ENCODE measurements around the gene PRKCZ.
"Not testable (repeated sequence)": the region's sequence is repeated elsewhere in the genome, so short reads cannot be mapped to it uniquely, and the experiment has no call there.

PRKCZ gene

GRCh38 chr1:2143814-2144500 is 93.7 kb downstream of the PRKCZ start:
- TF ChIP-seq TAF1 (IDR thresholded peaks at IDR 0.05; ENCODE audit: low read depth, low read length), result no peak
- no peak for TF ChIP-seq POLR2AphosphoS5 (IDR thresholded peaks at IDR 0.05; ENCODE audit: low read depth, low read length)
- no peak for TF ChIP-seq SPI1 (IDR thresholded peaks at IDR 0.05; ENCODE audit: low read depth, low read length)
- no peak for TF ChIP-seq POU2F2 (IDR thresholded peaks at IDR 0.05; ENCODE audit: low read depth, low read length)
- no peak for TF ChIP-seq PAX5 (IDR thresholded peaks at IDR 0.05; ENCODE audit: insufficient read depth, low read length, severe bottlenecking)
- FAIRE-seq (no peak), DNase-seq (ENCODE audit: insufficient read length, low spot score) (no peak)

GRCh38 chr1:2144501-2145090 is 94.4 kb downstream of the PRKCZ start:
- TF ChIP-seq TAF1 (IDR thresholded peaks at IDR 0.05; ENCODE audit: low read depth, low read length), result no peak
- TF ChIP-seq SPI1 (IDR thresholded peaks at IDR 0.05; ENCODE audit: low read depth, low read length), result no peak
- no peak for TF ChIP-seq POU2F2 (IDR thresholded peaks at IDR 0.05; ENCODE audit: low read depth, low read length)
- TF ChIP-seq POLR2AphosphoS5 (IDR thresholded peaks at IDR 0.05; ENCODE audit: low read depth, low read length), result no peak
- DNase-seq (ENCODE audit: insufficient read length, low spot score) (no peak), FAIRE-seq (no peak)

- DNase-seq (ENCODE audit: insufficient read length, low spot score) (no peak), FAIRE-seq (no peak)
- TF ChIP-seq POLR2A (IDR thresholded peaks at IDR 0.05; ENCODE audit: low read depth, low read length) (no peak), TAF1 (IDR thresholded peaks at IDR 0.05; ENCODE audit: low read depth, low read length) (no peak), SPI1 (IDR thresholded peaks at IDR 0.05; ENCODE audit: low read depth, low read length) (no peak), POU2F2 (IDR thresholded peaks at IDR 0.05; ENCODE audit: low read depth, low read length) (no peak), POLR2AphosphoS5 (IDR thresholded peaks at IDR 0.05; ENCODE audit: low read depth, low read length) (no peak), PAX5 (IDR thresholded peaks at IDR 0.05; ENCODE audit: insufficient read depth, low read length, severe bottlenecking) (no peak)
Measured at GRCh38 chr1:2145946-2146835, 96.0 kb downstream of the PRKCZ start.

GRCh38 chr1:2146836-2147517 is 96.8 kb downstream of the PRKCZ start:
- no peak for FAIRE-seq

GRCh38 chr1:2147869-2148268 is 97.7 kb downstream of the PRKCZ start:
- DNase-seq (ENCODE audit: insufficient read length, low spot score), result not testable (repeated sequence)
- FAIRE-seq, result peak; percentile 20

More at GRCh38 chr1:2146836-2147517, 96.8 kb downstream of the PRKCZ start:
- DNase-seq (ENCODE audit: insufficient read length, low spot score), result no peak
- TF ChIP-seq POLR2A (IDR thresholded peaks at IDR 0.05; ENCODE audit: low read depth, low read length), result no peak
- no peak for TF ChIP-seq TAF1 (IDR thresholded peaks at IDR 0.05; ENCODE audit: low read depth, low read length)
- no peak for TF ChIP-seq SPI1 (IDR thresholded peaks at IDR 0.05; ENCODE audit: low read depth, low read length)
- TF ChIP-seq PAX5 (IDR thresholded peaks at IDR 0.05; ENCODE audit: insufficient read depth, low read length, severe bottlenecking), result no peak
- TF ChIP-seq POU2F2 (IDR thresholded peaks at IDR 0.05; ENCODE audit: low read depth, low read length), result no peak
- TF ChIP-seq POLR2AphosphoS5 (IDR thresholded peaks at IDR 0.05; ENCODE audit: low read depth, low read length), result no peak

- FAIRE-seq, result no peak
- TF ChIP-seq SPI1 (IDR thresholded peaks at IDR 0.05; ENCODE audit: low read depth, low read length) (no peak), TAF1 (IDR thresholded peaks at IDR 0.05; ENCODE audit: low read depth, low read length) (no peak), POLR2AphosphoS5 (IDR thresholded peaks at IDR 0.05; ENCODE audit: low read depth, low read length) (no peak), POLR2A (IDR thresholded peaks at IDR 0.05; ENCODE audit: low read depth, low read length) (no peak), PAX5 (IDR thresholded peaks at IDR 0.05; ENCODE audit: insufficient read depth, low read length, severe bottlenecking) (no peak), POU2F2 (IDR thresholded peaks at IDR 0.05; ENCODE audit: low read depth, low read length) (no peak)
- DNase-seq (ENCODE audit: insufficient read length, low spot score), result no peak
Measured at GRCh38 chr1:2148691-2149090, 98.5 kb downstream of the PRKCZ start.

GRCh38 chr1:2150801-2151200 is 100.6 kb downstream of the PRKCZ start:
- FAIRE-seq (no peak), DNase-seq (ENCODE audit: insufficient read length, low spot score) (no peak)
- TF ChIP-seq SPI1 (IDR thresholded peaks at IDR 0.05; ENCODE audit: low read depth, low read length) (no peak), POU2F2 (IDR thresholded peaks at IDR 0.05; ENCODE audit: low read depth, low read length) (no peak), POLR2A (IDR thresholded peaks at IDR 0.05; ENCODE audit: low read depth, low read length) (no peak), TAF1 (IDR thresholded peaks at IDR 0.05; ENCODE audit: low read depth, low read length) (no peak), PAX5 (IDR thresholded peaks at IDR 0.05; ENCODE audit: insufficient read depth, low read length, severe bottlenecking) (no peak), POLR2AphosphoS5 (IDR thresholded peaks at IDR 0.05; ENCODE audit: low read depth, low read length) (no peak)

- DNase-seq (ENCODE audit: insufficient read length, low spot score) (no peak), FAIRE-seq (no peak)
- TF ChIP-seq POLR2A (IDR thresholded peaks at IDR 0.05; ENCODE audit: low read depth, low read length) (no peak), TAF1 (IDR thresholded peaks at IDR 0.05; ENCODE audit: low read depth, low read length) (no peak), PAX5 (IDR thresholded peaks at IDR 0.05; ENCODE audit: insufficient read depth, low read length, severe bottlenecking) (no peak), POU2F2 (IDR thresholded peaks at IDR 0.05; ENCODE audit: low read depth, low read length) (no peak), SPI1 (IDR thresholded peaks at IDR 0.05; ENCODE audit: low read depth, low read length) (no peak), POLR2AphosphoS5 (IDR thresholded peaks at IDR 0.05; ENCODE audit: low read depth, low read length) (no peak)
Measured at GRCh38 chr1:2151252-2151651, 101.0 kb downstream of the PRKCZ start.

GRCh38 chr1:2151911-2152310 is 101.7 kb downstream of the PRKCZ start:
- DNase-seq (ENCODE audit: insufficient read length, low spot score) (no peak), FAIRE-seq (no peak)
- TF ChIP-seq PAX5 (IDR thresholded peaks at IDR 0.05; ENCODE audit: insufficient read depth, low read length, severe bottlenecking), result no peak
- no peak for TF ChIP-seq SPI1 (IDR thresholded peaks at IDR 0.05; ENCODE audit: low read depth, low read length)
- TF ChIP-seq POLR2AphosphoS5 (IDR thresholded peaks at IDR 0.05; ENCODE audit: low read depth, low read length), result no peak
- no peak for TF ChIP-seq POU2F2 (IDR thresholded peaks at IDR 0.05; ENCODE audit: low read depth, low read length)
- no peak for TF ChIP-seq TAF1 (IDR thresholded peaks at IDR 0.05; ENCODE audit: low read depth, low read length)
- no peak for TF ChIP-seq POLR2A (IDR thresholded peaks at IDR 0.05; ENCODE audit: low read depth, low read length)
